Measurements from ENCODE around the gene AP1S1. TPM values are rescaled to one million over a fixed set of nuclear protein-coding genes. Genes with fewer than 3 reads are reported as not detected.

The AP1S1 gene
- total RNA-seq, 1 donor from 2014 or later: 63.4 TPM

- no peaks in the 10 kb centered on the region for H3K9me3 Mint-ChIP-seq
- DNase-seq (ENCODE audit: low spot score in 2 of 2, unreplicated experiment in 2 of 2): no peak
Observed at GRCh38 chr7:101156866-101157589, 2.8 kb downstream of the AP1S1 start.

DNA sequence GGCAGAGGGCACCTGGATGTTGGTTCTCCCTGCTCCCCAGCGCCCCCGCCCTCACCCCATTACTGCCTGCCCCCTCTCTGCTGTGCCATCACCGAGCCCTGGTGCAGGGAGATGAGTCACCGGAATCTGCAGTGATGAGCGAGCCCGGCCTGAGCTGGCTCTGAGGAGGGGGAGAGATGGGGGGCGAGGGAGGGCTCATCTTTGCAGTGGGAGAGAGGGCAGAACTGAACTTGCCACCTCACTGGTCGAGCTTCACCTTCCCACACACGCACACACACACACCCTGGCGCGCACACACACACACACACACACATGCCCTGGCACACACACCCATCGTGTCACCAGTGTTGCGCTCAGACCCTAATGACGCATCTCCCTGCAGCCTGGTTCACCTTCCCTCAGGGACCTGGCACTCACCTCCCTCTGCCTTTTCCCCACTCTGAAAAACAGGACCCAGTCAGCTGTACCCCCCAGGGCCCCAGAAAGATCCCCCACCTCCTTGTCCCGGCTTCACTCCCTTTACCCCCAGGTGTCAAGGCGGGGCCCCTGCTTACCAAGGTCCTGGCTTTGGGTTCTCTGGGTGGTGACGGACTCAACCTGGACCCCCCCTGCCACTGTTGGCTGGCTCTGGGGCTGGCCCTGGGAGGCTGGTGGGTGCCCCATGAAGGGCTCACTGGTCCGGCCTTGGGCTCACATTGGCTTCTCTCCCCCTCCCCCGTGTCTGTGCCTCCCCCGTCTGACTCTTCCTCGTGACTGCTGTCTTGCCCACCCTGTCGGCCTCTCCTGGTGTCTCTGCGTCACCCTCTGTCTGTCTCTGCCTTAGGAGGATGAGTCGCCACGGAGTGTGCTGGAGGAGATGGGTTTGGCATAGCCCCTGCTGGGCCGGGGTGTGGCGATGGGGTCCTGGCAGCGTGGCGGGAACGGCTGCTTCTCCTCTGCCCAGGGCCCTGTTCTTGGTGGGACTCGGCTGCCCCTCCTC is 5.7 kb downstream of the AP1S1 start:
- peaks cover 25% of the 10 kb centered on the region for H3K27me3 Mint-ChIP-seq (ENCODE audit: low read depth)
- DNase-seq (ENCODE audit: low spot score in 2 of 2, unreplicated experiment in 2 of 2): no peak
- peaks cover 22% of the 10 kb centered on the region for H3K36me3 Mint-ChIP-seq
- no peaks in the 10 kb centered on the region for H3K9me3 Mint-ChIP-seq
- TF ChIP-seq, protein P1, sequence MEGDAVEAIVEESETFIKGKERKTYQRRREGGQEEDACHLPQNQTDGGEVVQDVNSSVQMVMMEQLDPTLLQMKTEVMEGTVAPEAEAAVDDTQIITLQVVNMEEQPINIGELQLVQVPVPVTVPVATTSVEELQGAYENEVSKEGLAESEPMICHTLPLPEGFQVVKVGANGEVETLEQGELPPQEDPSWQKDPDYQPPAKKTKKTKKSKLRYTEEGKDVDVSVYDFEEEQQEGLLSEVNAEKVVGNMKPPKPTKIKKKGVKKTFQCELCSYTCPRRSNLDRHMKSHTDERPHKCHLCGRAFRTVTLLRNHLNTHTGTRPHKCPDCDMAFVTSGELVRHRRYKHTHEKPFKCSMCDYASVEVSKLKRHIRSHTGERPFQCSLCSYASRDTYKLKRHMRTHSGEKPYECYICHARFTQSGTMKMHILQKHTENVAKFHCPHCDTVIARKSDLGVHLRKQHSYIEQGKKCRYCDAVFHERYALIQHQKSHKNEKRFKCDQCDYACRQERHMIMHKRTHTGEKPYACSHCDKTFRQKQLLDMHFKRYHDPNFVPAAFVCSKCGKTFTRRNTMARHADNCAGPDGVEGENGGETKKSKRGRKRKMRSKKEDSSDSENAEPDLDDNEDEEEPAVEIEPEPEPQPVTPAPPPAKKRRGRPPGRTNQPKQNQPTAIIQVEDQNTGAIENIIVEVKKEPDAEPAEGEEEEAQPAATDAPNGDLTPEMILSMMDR (IDR thresholded peaks at IDR 0.05; ENCODE audit: unreplicated experiment): no peak
- H3K4me1 Mint-ChIP-seq: peaks cover 27% of the 10 kb centered on the region
- H3K4me3 Mint-ChIP-seq: no peak overlapping the region
- no peak overlapping the region for H3K27ac Mint-ChIP-seq

More at GRCh38 chr7:101156866-101157589, 2.8 kb downstream of the AP1S1 start:
- Mint-ChIP-seq H3K27ac (no peak overlapping the region), H3K27me3 (ENCODE audit: low read depth) (peaks cover 7% of the 10 kb centered on the region), H3K4me3 (peak overlapping the region; percentile 13), H3K36me3 (peaks cover 22% of the 10 kb centered on the region), H3K4me1 (peaks cover 20% of the 10 kb centered on the region)
- TF ChIP-seq, protein P1 (IDR thresholded peaks at IDR 0.05; ENCODE audit: unreplicated experiment): no peak

- Mint-ChIP-seq H3K4me3 (no peak overlapping the region), H3K27me3 (ENCODE audit: low read depth) (peaks cover 35% of the 10 kb centered on the region), H3K4me1 (peaks cover 27% of the 10 kb centered on the region), H3K27ac (no peak overlapping the region), H3K36me3 (peaks cover 22% of the 10 kb centered on the region), H3K9me3 (no peaks in the 10 kb centered on the region)
- TF ChIP-seq, protein P1 (IDR thresholded peaks at IDR 0.05; ENCODE audit: unreplicated experiment): no peak
- DNase-seq (ENCODE audit: low spot score in 2 of 2, unreplicated experiment in 2 of 2): no peak
Observed at GRCh38 chr7:101160910-101161309, 6.6 kb downstream of the AP1S1 start.

DNA sequence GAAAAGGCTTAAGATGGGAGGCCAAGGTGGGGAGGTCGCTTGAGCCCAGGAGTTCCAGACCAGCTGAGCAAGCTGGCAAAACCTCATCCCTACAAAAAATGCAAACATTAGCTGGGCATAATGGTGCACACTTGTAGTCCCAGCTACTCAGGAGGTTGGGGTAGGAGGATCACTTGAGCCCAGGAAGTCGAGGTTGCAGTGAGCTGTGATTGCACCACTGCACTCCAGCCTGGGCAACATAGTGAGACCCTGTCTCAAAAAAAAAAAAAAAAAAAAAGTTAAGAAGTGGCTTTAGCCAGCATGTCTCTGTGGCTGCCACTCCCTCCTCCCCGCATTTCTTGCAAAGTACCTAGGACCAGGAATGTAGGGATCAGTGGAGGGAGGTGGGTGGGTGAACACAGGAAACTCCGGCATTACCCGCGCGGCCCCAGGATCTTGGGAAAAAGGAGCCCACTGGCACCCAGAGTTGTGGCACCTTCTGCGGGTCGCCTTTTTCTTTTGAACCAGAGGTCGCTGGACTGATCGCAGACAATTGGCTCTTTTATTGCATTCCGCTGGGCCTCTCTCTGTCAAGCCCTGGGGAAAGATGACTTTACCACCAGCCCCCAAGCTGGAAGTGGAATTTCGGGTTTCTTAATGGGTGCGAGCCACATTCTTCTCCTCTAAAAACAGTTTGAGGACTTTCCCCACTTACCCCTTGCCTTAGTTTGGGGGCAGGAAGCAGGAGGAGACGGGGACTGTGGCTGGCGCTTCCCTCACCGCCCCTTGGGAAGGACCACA is 7.6 kb downstream of the AP1S1 start:
- no peak for DNase-seq (ENCODE audit: low spot score in 2 of 2, unreplicated experiment in 2 of 2)
- Mint-ChIP-seq H3K36me3 (peaks cover 19% of the 10 kb centered on the region), H3K27me3 (ENCODE audit: low read depth) (peaks cover 44% of the 10 kb centered on the region), H3K9me3 (no peaks in the 10 kb centered on the region), H3K4me3 (peak overlapping the region; percentile 68), H3K27ac (peak overlapping the region; percentile 90), H3K4me1 (peaks cover 32% of the 10 kb centered on the region)
- TF ChIP-seq, protein P1 (IDR thresholded peaks at IDR 0.05; ENCODE audit: unreplicated experiment): no peak

DNA sequence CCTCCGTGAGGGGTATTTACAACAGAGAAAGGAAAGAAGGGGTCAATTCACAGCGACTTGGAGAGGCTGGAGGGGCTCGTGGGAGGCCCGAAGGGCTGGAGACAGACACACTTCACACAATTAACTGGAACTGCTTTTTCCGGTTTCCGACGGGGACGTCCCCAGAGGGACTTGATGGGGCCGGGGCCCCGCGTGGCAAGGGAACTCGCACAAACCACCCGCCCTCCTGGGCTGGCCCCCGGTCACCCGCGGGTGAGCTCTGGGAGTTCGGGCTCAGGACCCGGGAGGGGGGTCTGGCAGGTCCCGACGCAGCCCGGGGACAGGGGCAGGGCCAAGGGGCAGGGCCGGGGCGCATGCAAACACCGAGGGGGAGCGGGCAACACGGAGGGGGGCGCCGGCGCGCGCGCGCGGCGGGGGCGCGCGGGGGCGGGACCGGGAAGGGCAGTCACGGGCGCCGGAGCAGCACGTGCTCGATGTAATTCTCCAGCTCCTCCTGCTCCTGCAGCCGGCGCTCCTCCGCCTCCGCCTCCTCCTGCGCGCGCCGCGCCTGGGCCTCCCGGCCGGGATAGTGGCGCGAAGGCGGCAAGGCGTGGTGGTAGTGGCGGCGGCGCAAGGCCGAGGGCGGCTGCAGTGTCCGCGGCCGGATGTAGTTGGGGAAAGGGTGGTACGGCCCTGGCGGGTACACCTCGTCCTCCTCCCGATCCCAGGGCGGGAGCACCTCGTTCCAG is 8.4 kb downstream of the AP1S1 start:
- Mint-ChIP-seq H3K4me3 (peak overlapping the region; percentile 68), H3K36me3 (peaks cover 10% of the 10 kb centered on the region), H3K4me1 (peaks cover 39% of the 10 kb centered on the region), H3K27ac (peak overlapping the region; percentile 90), H3K9me3 (no peaks in the 10 kb centered on the region), H3K27me3 (ENCODE audit: low read depth) (peaks cover 53% of the 10 kb centered on the region)
- DNase-seq (ENCODE audit: low spot score in 2 of 2, unreplicated experiment in 2 of 2): peak in 1 of 2 experiments; percentile 52
- TF ChIP-seq, protein P1 (IDR thresholded peaks at IDR 0.05; ENCODE audit: unreplicated experiment): no peak

Measured in mesothelial cell of epicardium (in vitro differentiated cells).